ENCODE results near the gene POU2AF2. TPM values are rescaled to one million over a fixed set of nuclear protein-coding genes. Genes with fewer than 3 reads are reported as not detected.
"Not testable (repeated sequence)": the region's sequence is repeated elsewhere in the genome, so short reads cannot be mapped to it uniquely, and the experiment has no call there.

POU2AF2 gene
- total RNA-seq, 4 donors from 2014 or later, result 1.9 to 4.4 TPM; not detected in 2

GRCh38 chr11:111259896-111260295, 14.4 kb downstream of the POU2AF2 start:
- no peaks in the 10 kb centered on the region for H3K36me3 ChIP-seq
- DNase-seq, result no peak
- H3K27me3 ChIP-seq, result no peaks in the 10 kb centered on the region
- H3K4me1 ChIP-seq, result no peaks in the 10 kb centered on the region
- H3K9me3 ChIP-seq, result no peaks in the 10 kb centered on the region
- H3K27ac ChIP-seq, result no peak overlapping the region
- TF ChIP-seq, protein P1, sequence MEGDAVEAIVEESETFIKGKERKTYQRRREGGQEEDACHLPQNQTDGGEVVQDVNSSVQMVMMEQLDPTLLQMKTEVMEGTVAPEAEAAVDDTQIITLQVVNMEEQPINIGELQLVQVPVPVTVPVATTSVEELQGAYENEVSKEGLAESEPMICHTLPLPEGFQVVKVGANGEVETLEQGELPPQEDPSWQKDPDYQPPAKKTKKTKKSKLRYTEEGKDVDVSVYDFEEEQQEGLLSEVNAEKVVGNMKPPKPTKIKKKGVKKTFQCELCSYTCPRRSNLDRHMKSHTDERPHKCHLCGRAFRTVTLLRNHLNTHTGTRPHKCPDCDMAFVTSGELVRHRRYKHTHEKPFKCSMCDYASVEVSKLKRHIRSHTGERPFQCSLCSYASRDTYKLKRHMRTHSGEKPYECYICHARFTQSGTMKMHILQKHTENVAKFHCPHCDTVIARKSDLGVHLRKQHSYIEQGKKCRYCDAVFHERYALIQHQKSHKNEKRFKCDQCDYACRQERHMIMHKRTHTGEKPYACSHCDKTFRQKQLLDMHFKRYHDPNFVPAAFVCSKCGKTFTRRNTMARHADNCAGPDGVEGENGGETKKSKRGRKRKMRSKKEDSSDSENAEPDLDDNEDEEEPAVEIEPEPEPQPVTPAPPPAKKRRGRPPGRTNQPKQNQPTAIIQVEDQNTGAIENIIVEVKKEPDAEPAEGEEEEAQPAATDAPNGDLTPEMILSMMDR (IDR thresholded peaks at IDR 0.05), result no peak
- no peak for TF ChIP-seq POLR2A (IDR thresholded peaks at IDR 0.05)
- no peak for TF ChIP-seq EP300 (IDR thresholded peaks at IDR 0.05; ENCODE audit: low read depth)
- TF ChIP-seq POLR2AphosphoS5 (IDR thresholded peaks at IDR 0.05), result no peak
- in situ Hi-C loops (cut with MboI; ENCODE audit: low pct_ligation_motif_present in 1 of 4, low pct_unique_long_range_greater_than_20kb in 1 of 4, low sequenced_read_pairs in 3 of 4), result no loop called here
- intact Hi-C loops (cut with DNase I; ENCODE audit: low total_unique reads), result no loop called here
- 90 to 92% methylated on average over 2 to 4 of the region's 4 CpGs for WGBS, 2 donors (ENCODE audit: low coverage in 1 of 2)
- H3K4me3 ChIP-seq, result no peak overlapping the region

GRCh38 chr11:111260811-111261210, 15.3 kb downstream of the POU2AF2 start:
- in situ Hi-C loops (cut with MboI; ENCODE audit: low pct_ligation_motif_present in 1 of 4, low pct_unique_long_range_greater_than_20kb in 1 of 4, low sequenced_read_pairs in 3 of 4), result no loop called here
- TF ChIP-seq, protein P1 (IDR thresholded peaks at IDR 0.05), result no peak
- TF ChIP-seq EP300 (IDR thresholded peaks at IDR 0.05; ENCODE audit: low read depth) (no peak), POLR2A (IDR thresholded peaks at IDR 0.05) (no peak), POLR2AphosphoS5 (IDR thresholded peaks at IDR 0.05) (no peak)
- H3K4me3 ChIP-seq, result no peak overlapping the region
- H3K9me3 ChIP-seq, result no peaks in the 10 kb centered on the region
- no peak for DNase-seq
- no peaks in the 10 kb centered on the region for H3K27me3 ChIP-seq
- intact Hi-C loops (cut with DNase I; ENCODE audit: low total_unique reads), result no loop called here
- no peaks in the 10 kb centered on the region for H3K4me1 ChIP-seq
- no peaks in the 10 kb centered on the region for H3K36me3 ChIP-seq
- 79 to 87% methylated on average over 4 of the region's 4 CpGs for WGBS, 2 donors (ENCODE audit: low coverage in 1 of 2)
- no peak overlapping the region for H3K27ac ChIP-seq

GRCh38 chr11:111264646-111265045, 19.1 kb downstream of the POU2AF2 start:
- no peaks in the 10 kb centered on the region for H3K27me3 ChIP-seq
- no peak for DNase-seq
- H3K4me1 ChIP-seq, result no peaks in the 10 kb centered on the region
- no peaks in the 10 kb centered on the region for H3K36me3 ChIP-seq
- intact Hi-C loops (cut with DNase I; ENCODE audit: low total_unique reads), result no loop called here
- no peaks in the 10 kb centered on the region for H3K9me3 ChIP-seq
- WGBS, 2 donors (ENCODE audit: low coverage in 1 of 2), result 92 to 97% methylated on average over 1 of the region's 1 CpG
- TF ChIP-seq, protein P1 (IDR thresholded peaks at IDR 0.05), result no peak
- TF ChIP-seq POLR2AphosphoS5 (IDR thresholded peaks at IDR 0.05), result no peak
- TF ChIP-seq POLR2A (IDR thresholded peaks at IDR 0.05), result no peak
- no peak for TF ChIP-seq EP300 (IDR thresholded peaks at IDR 0.05; ENCODE audit: low read depth)
- H3K4me3 ChIP-seq, result no peak overlapping the region
- in situ Hi-C loops (cut with MboI; ENCODE audit: low pct_ligation_motif_present in 1 of 4, low pct_unique_long_range_greater_than_20kb in 1 of 4, low sequenced_read_pairs in 3 of 4), result no loop called here
- H3K27ac ChIP-seq, result no peak overlapping the region

DNA sequence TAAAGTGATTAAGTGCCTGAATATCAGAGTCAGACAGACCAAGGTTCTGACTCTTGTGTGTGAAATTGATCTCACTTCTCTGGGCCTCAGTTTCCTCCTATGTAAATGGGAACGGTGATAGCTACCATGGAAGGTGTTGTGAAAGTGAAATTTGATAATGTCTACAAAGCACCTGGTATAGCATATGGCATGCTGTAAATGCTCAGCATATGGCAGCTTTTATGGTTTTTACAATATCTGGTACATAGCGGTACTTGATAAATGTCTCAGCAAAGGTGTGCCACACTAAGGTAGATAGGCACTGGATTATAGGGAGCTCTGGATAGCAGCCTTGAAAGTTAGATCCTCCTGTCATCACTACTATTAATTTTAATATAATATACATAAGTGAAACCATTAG, 19.9 kb downstream of the POU2AF2 start:
- 49% methylated on average over 2 of the region's 2 CpGs; no CpG with 5 or more reads in 1 of the 2 donors for WGBS, 2 donors (ENCODE audit: low coverage in 1 of 2)
- Histone ChIP-seq H3K27ac (no peak overlapping the region), H3K9me3 (no peaks in the 10 kb centered on the region), H3K27me3 (no peaks in the 10 kb centered on the region), H3K36me3 (no peaks in the 10 kb centered on the region), H3K4me1 (no peaks in the 10 kb centered on the region), H3K4me3 (no peak overlapping the region)
- no peak for DNase-seq
- intact Hi-C loops (cut with DNase I; ENCODE audit: low total_unique reads) (no loop called here), in situ Hi-C loops (cut with MboI; ENCODE audit: low pct_ligation_motif_present in 1 of 4, low pct_unique_long_range_greater_than_20kb in 1 of 4, low sequenced_read_pairs in 3 of 4) (no loop called here)
- no peak for TF ChIP-seq POLR2A (IDR thresholded peaks at IDR 0.05)
- TF ChIP-seq POLR2AphosphoS5 (IDR thresholded peaks at IDR 0.05), result peak; percentile 55 to 81 (median 62)

DNA sequence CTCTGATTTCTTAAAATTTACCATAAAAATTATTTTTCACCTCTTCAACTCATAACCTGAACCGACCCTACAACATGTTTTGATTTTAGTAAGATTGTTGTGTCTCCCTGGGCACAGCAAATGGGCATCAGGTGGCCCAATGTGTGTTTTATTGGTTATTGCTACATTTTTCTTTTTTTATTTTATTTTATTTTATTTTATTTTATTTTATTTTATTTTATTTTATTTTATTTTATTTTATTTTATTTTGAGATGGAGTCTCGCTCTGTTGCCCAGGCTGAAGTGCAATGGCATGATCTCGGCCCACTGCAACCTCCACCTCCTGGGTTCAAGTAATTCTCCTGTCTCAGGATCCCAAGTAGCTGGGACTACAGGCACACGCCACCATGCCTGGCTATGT, 22.8 kb downstream of the POU2AF2 start:
- in situ Hi-C loops (cut with MboI; ENCODE audit: low pct_ligation_motif_present in 1 of 4, low pct_unique_long_range_greater_than_20kb in 1 of 4, low sequenced_read_pairs in 3 of 4); H3K27ac ChIP-seq; H3K4me3 ChIP-seq; H3K36me3 ChIP-seq; H3K27me3 ChIP-seq; H3K4me1 ChIP-seq; H3K9me3 ChIP-seq; DNase-seq; intact Hi-C loops (cut with DNase I; ENCODE audit: low total_unique reads): not testable (repeated sequence)
- 55 to 83% methylated on average over 1 to 4 of the region's 4 CpGs for WGBS, 2 donors (ENCODE audit: low coverage in 1 of 2)

Measured in transverse colon (tissue), 4 donors.